ENCODE data around the gene CLCNKB. TPM values are rescaled to one million over a fixed set of nuclear protein-coding genes. Genes with fewer than 3 reads are reported as not detected.
"Not testable (repeated sequence)": the region's sequence is repeated elsewhere in the genome, so short reads cannot be mapped to it uniquely, and the experiment has no call there.

The CLCNKB gene
- total RNA-seq, 1 donor from 2014 or later, result 0.97 TPM

GRCh38 chr1:16028237-16029002 lies 15.2 kb upstream of the CLCNKB start:
- no peaks in the 10 kb centered on the region for H3K36me3 ChIP-seq
- Mint-ChIP-seq H3K4me3 (peak overlapping the region; percentile 38), H3K36me3 (no peaks in the 10 kb centered on the region), H3K4me1 (peaks cover 11% of the 10 kb centered on the region), H3K27ac (no peak overlapping the region), H3K9me3 (no peaks in the 10 kb centered on the region), H3K27me3 (ENCODE audit: insufficient read depth, low read depth) (peaks cover 12% of the 10 kb centered on the region)
- no peaks in the 10 kb centered on the region for H3F3A ChIP-seq (ENCODE audit: low read depth)
- H3K79me2 ChIP-seq (ENCODE audit: low read depth), result no peaks in the 10 kb centered on the region
- H2AFZ ChIP-seq (replicated peaks), result no peak overlapping the region
- DNase-seq (ENCODE audit: low spot score), result no peak
- no peak overlapping the region for H3K4me2 ChIP-seq
- no peaks in the 10 kb centered on the region for H3K9me3 ChIP-seq (ENCODE audit: low read depth)
- H3K27ac ChIP-seq, result no peak overlapping the region
- no peaks in the 10 kb centered on the region for H4K20me1 ChIP-seq (ENCODE audit: low read depth)
- no peak overlapping the region for H3K9ac ChIP-seq
- TF ChIP-seq EZH2 (IDR thresholded peaks at IDR 0.05) (no peak), CTCF (IDR thresholded peaks at IDR 0.05) (no peak), EZH2phosphoT487 (IDR thresholded peaks at IDR 0.05) (no peak)
- peaks cover 23% of the 10 kb centered on the region for H3K27me3 ChIP-seq
- no peak overlapping the region for H3K4me3 ChIP-seq
- H3K4me1 ChIP-seq, result peaks cover 7% of the 10 kb centered on the region

GRCh38 chr1:16029003-16029268 lies 14.6 kb upstream of the CLCNKB start:
- not testable (repeated sequence) for H3K4me3 Mint-ChIP-seq; H2AFZ ChIP-seq (replicated peaks); H3K9me3 ChIP-seq (ENCODE audit: low read depth); H3K4me2 ChIP-seq; H3K27ac ChIP-seq; H3K36me3 Mint-ChIP-seq; H4K20me1 ChIP-seq (ENCODE audit: low read depth); H3K4me3 ChIP-seq; H3F3A ChIP-seq (ENCODE audit: low read depth); H3K36me3 ChIP-seq; DNase-seq (ENCODE audit: low spot score); H3K9ac ChIP-seq; H3K9me3 Mint-ChIP-seq; H3K27ac Mint-ChIP-seq; H3K79me2 ChIP-seq (ENCODE audit: low read depth); H3K4me1 ChIP-seq
- Mint-ChIP-seq H3K27me3 (ENCODE audit: insufficient read depth, low read depth) (peaks cover 12% of the 10 kb centered on the region), H3K4me1 (peaks cover 11% of the 10 kb centered on the region)
- H3K27me3 ChIP-seq, result peaks cover 23% of the 10 kb centered on the region

- Mint-ChIP-seq H3K27ac (no peak overlapping the region), H3K4me1 (peaks cover 11% of the 10 kb centered on the region), H3K36me3 (no peaks in the 10 kb centered on the region), H3K27me3 (ENCODE audit: insufficient read depth, low read depth) (peaks cover 12% of the 10 kb centered on the region), H3K9me3 (no peaks in the 10 kb centered on the region), H3K4me3 (peak overlapping the region; percentile 53)
- no peaks in the 10 kb centered on the region for H4K20me1 ChIP-seq (ENCODE audit: low read depth)
- H3K4me1 ChIP-seq, result peaks cover 7% of the 10 kb centered on the region
- H3K79me2 ChIP-seq (ENCODE audit: low read depth), result no peaks in the 10 kb centered on the region
- H3K27me3 ChIP-seq, result peaks cover 23% of the 10 kb centered on the region
- no peaks in the 10 kb centered on the region for H3F3A ChIP-seq (ENCODE audit: low read depth)
- no peak for TF ChIP-seq EZH2 (IDR thresholded peaks at IDR 0.05)
- no peak for TF ChIP-seq CTCF (IDR thresholded peaks at IDR 0.05)
- no peak for TF ChIP-seq EZH2phosphoT487 (IDR thresholded peaks at IDR 0.05)
- H3K4me3 ChIP-seq, result no peak overlapping the region
- no peak overlapping the region for H2AFZ ChIP-seq (replicated peaks)
- no peak overlapping the region for H3K4me2 ChIP-seq
- DNase-seq (ENCODE audit: low spot score), result no peak
- no peaks in the 10 kb centered on the region for H3K36me3 ChIP-seq
- no peaks in the 10 kb centered on the region for H3K9me3 ChIP-seq (ENCODE audit: low read depth)
- no peak overlapping the region for H3K27ac ChIP-seq
- no peak overlapping the region for H3K9ac ChIP-seq
These were observed 14.3 kb upstream of the CLCNKB start for GRCh38 chr1:16029288-16029687.

- Mint-ChIP-seq H3K27ac (no peak overlapping the region), H3K36me3 (no peaks in the 10 kb centered on the region), H3K27me3 (ENCODE audit: insufficient read depth, low read depth) (peaks cover 12% of the 10 kb centered on the region), H3K9me3 (no peaks in the 10 kb centered on the region), H3K4me1 (peaks cover 11% of the 10 kb centered on the region), H3K4me3 (no peak overlapping the region)
- no peaks in the 10 kb centered on the region for H3K9me3 ChIP-seq (ENCODE audit: low read depth)
- no peak overlapping the region for H3K27ac ChIP-seq
- no peak overlapping the region for H3K4me3 ChIP-seq
- H3K27me3 ChIP-seq, result peaks cover 8% of the 10 kb centered on the region
- no peak overlapping the region for H2AFZ ChIP-seq (replicated peaks)
- no peak for DNase-seq (ENCODE audit: low spot score)
- H3K4me2 ChIP-seq, result no peak overlapping the region
- no peak overlapping the region for H3K9ac ChIP-seq
- no peak for TF ChIP-seq EZH2phosphoT487 (IDR thresholded peaks at IDR 0.05)
- TF ChIP-seq EZH2 (IDR thresholded peaks at IDR 0.05), result no peak
- no peak for TF ChIP-seq CTCF (IDR thresholded peaks at IDR 0.05)
- H3F3A ChIP-seq (ENCODE audit: low read depth), result no peaks in the 10 kb centered on the region
- H4K20me1 ChIP-seq (ENCODE audit: low read depth), result no peaks in the 10 kb centered on the region
- H3K36me3 ChIP-seq, result no peaks in the 10 kb centered on the region
- H3K4me1 ChIP-seq, result peaks cover 7% of the 10 kb centered on the region
- no peaks in the 10 kb centered on the region for H3K79me2 ChIP-seq (ENCODE audit: low read depth)
These were observed 12.0 kb upstream of the CLCNKB start for GRCh38 chr1:16031551-16031950.
